IMR-90 (cell line): ENCODE data around the gene CCDC12. TPM values are rescaled to one million over a fixed set of nuclear protein-coding genes. Genes with fewer than 3 reads are reported as not detected.

Experiments
- ATAC-seq: fragments of 200-7000 bp; cut with Tn5 transposase; 2 replicates; pipeline ENCODE4 v1.9.1; 2020; ENCODE audit warnings: low read depth, mild to moderate bottlenecking, moderate library complexity
- BruUV-seq: library from RNA; stranded (reverse); fragments of 400-500 nt; replicated peaks from 2 replicates; lab custom pipeline; 2021; lab: Mats Ljungman, UMichigan
- CTCF ChIA-PET: fragments of 300-600 bp; formaldehyde crosslinking; extraction: SDS; loops from one replicate; lab custom pipeline; 2021; ENCODE audit warnings: antibody characterized with exemption; lab: Yijun Ruan, JAX
- POLR2A ChIA-PET: fragments of 300-600 bp; sonication (Branson Sonifier 250); formaldehyde crosslinking; loops from one replicate; lab custom pipeline; 2022; ENCODE audit warnings: antibody characterized with exemption; ENCODE audit not compliant: unreplicated experiment; lab: Charles Lee
- DNase-seq: peaks from one replicate; pipeline ENCODE4 v3.0.0; 2013
- H2AFZ ChIP-seq: replicated peaks from 2 replicates; pipeline ENCODE3; 2013; ENCODE audit warnings: low read length, mild to moderate bottlenecking; ENCODE audit not compliant: poor library complexity
- H2AK5ac ChIP-seq: 2 replicates; pipeline ENCODE4 v1.6.1; 2013; ENCODE audit warnings: low read depth, low read length, inconsistent platforms
- H2AK9ac ChIP-seq: replicated peaks from 2 replicates; pipeline ENCODE3; 2013; ENCODE audit warnings: mild to moderate bottlenecking, low read depth, low read length, moderate library complexity; ENCODE audit not compliant: poor library complexity
- H2BK120ac ChIP-seq: 2 replicates; pipeline ENCODE4 v1.6.1; 2013; ENCODE audit warnings: low read depth, low read length, inconsistent platforms
- H2BK15ac ChIP-seq: 3 replicates; pipeline ENCODE4 v1.6.1; 2013; ENCODE audit warnings: low read depth, low read length, inconsistent platforms
- H2BK20ac ChIP-seq: 2 replicates; pipeline ENCODE4 v1.6.1; 2013; ENCODE audit warnings: low read depth, mild to moderate bottlenecking, inconsistent platforms, low read length, moderate library complexity
- H2BK5ac ChIP-seq: 2 replicates; pipeline ENCODE4 v1.6.1; 2013; ENCODE audit warnings: mild to moderate bottlenecking, low read depth, low read length, inconsistent platforms; ENCODE audit not compliant: poor library complexity, severe bottlenecking
- H3K14ac ChIP-seq: replicated peaks from 2 replicates; pipeline ENCODE4 v1.6.1; 2013; ENCODE audit warnings: low read depth, low read length, inconsistent platforms
- H3K18ac ChIP-seq: 2 replicates; pipeline ENCODE4 v1.6.1; 2013; ENCODE audit warnings: low read depth, low read length, control low read depth
- H3K23ac ChIP-seq: 2 replicates; pipeline ENCODE4 v1.6.1; 2013; ENCODE audit warnings: low read depth, low read length, inconsistent platforms
- H3K27ac ChIP-seq: 2 replicates; pipeline ENCODE4 v1.5.1; 2013; ENCODE audit warnings: mild to moderate bottlenecking, control low read depth, low read length; ENCODE audit not compliant: insufficient read depth
- H3K27me3 ChIP-seq: 2 replicates; pipeline ENCODE4 v1.6.1; 2013; ENCODE audit warnings: low read length; ENCODE audit not compliant: control insufficient read depth, insufficient read depth
- H3K36me3 ChIP-seq: 2 replicates; pipeline ENCODE4 v1.6.1; 2013; ENCODE audit warnings: low read length, mixed read lengths; ENCODE audit not compliant: control insufficient read depth, insufficient read depth
- H3K4ac ChIP-seq: 2 replicates; pipeline ENCODE4 v1.6.1; 2013; ENCODE audit warnings: low read depth, low read length, inconsistent platforms
- H3K4me1 ChIP-seq: 2 replicates; pipeline ENCODE4 v1.6.1; 2013; ENCODE audit warnings: low read length, mixed read lengths; ENCODE audit not compliant: control insufficient read depth, insufficient read depth
- H3K4me2 ChIP-seq: 2 replicates; pipeline ENCODE4 v1.6.1; 2013; ENCODE audit warnings: low read depth, mild to moderate bottlenecking, control low read depth, low read length, moderate library complexity
- H3K4me3 ChIP-seq: 2 replicates; pipeline ENCODE4 v1.5.1; 2013; ENCODE audit warnings: low read depth, mild to moderate bottlenecking, control low read depth, low read length, moderate library complexity; ENCODE audit not compliant: insufficient read depth
- H3K56ac ChIP-seq: 2 replicates; pipeline ENCODE4 v1.6.1; 2013; ENCODE audit warnings: low read length, inconsistent platforms; ENCODE audit not compliant: insufficient read depth; ENCODE audit errors: extremely low read depth
- H3K79me1 ChIP-seq, 2 experiments: 2 replicates each; pipeline ENCODE4 v1.6.1; 2013; ENCODE audit warnings: low read length in 2 of 2, inconsistent platforms in 1 of 2, low read depth in 1 of 2
- H3K9ac ChIP-seq: 2 replicates; pipeline ENCODE4 v1.6.1; 2013; ENCODE audit warnings: low read depth, low read length, control low read depth
- H3K9me1 ChIP-seq: 2 replicates; pipeline ENCODE4 v1.6.1; 2013; ENCODE audit warnings: low read length, inconsistent platforms; ENCODE audit not compliant: insufficient read depth
- H3K9me3 ChIP-seq: 2 replicates; pipeline ENCODE4 v1.6.1; 2013; ENCODE audit warnings: low read length; ENCODE audit not compliant: control insufficient read depth, insufficient read depth
- H4K20me1 ChIP-seq: 2 replicates; pipeline ENCODE4 v1.6.1; 2013; ENCODE audit warnings: low read length, inconsistent platforms; ENCODE audit not compliant: insufficient read depth
- H4K5ac ChIP-seq: 2 replicates; pipeline ENCODE4 v1.6.1; 2013; ENCODE audit warnings: mild to moderate bottlenecking, low read depth, low read length, control low read depth
- H4K8ac ChIP-seq, 2 experiments: 2 replicates each; pipeline ENCODE4 v1.6.1; 2013; ENCODE audit warnings: low read depth in 2 of 2, low read length in 2 of 2, control low read depth in 1 of 2, inconsistent platforms in 1 of 2
- H4K91ac ChIP-seq: 2 replicates; pipeline ENCODE4 v1.6.1; 2013; ENCODE audit warnings: low read depth, low read length, inconsistent platforms; ENCODE audit not compliant: insufficient read depth
- CHD1 ChIP-seq: IDR thresholded peaks from 2 replicates; pipeline ENCODE4 v1.6.1; 2012; ENCODE audit warnings: low read depth, low read length, improper control_type of control experiment
- FOS ChIP-seq: fragments of 150-350 bp; IDR thresholded peaks from 2 replicates; pipeline ENCODE4 v1.6.1; 2016; ENCODE audit warnings: low read depth, low read length
- MAZ ChIP-seq: IDR thresholded peaks from 2 replicates; pipeline ENCODE4 v1.6.1; 2012; ENCODE audit warnings: low read depth, mild to moderate bottlenecking, low read length, improper control_type of control experiment, moderate library complexity, borderline replicate concordance
- NFE2L2 ChIP-seq: fragments of 150-350 bp; IDR thresholded peaks from 2 replicates; pipeline ENCODE4 v1.6.1; 2016; ENCODE audit warnings: low read depth, mild to moderate bottlenecking, low read length
- POLR2A ChIP-seq: IDR thresholded peaks from 2 replicates; pipeline ENCODE4 v1.6.1; 2012; ENCODE audit warnings: mild to moderate bottlenecking, low read depth, low read length
- RAD21 ChIP-seq: IDR thresholded peaks from 2 replicates; pipeline ENCODE4 v1.6.1; 2012; ENCODE audit warnings: low read length, improper control_type of control experiment
- RFX5 ChIP-seq: IDR thresholded peaks from 2 replicates; pipeline ENCODE4 v1.8.0; 2012; ENCODE audit warnings: low read depth, mild to moderate bottlenecking, low read length, moderate library complexity
- SMC3 ChIP-seq: fragments of 150-350 bp; IDR thresholded peaks from 2 replicates; pipeline ENCODE4 v1.6.1; 2016; ENCODE audit warnings: low read depth, mild to moderate bottlenecking, antibody characterized with exemption, low read length, moderate library complexity
- WGBS, 2 experiments: methylation state at CpG; one replicate each; pipeline versions ENCODE4 v1.1.5 to v1.1.7; 2013; ENCODE audit warnings: missing lambda C conversion rate in 2 of 2; ENCODE audit not compliant: insufficient read length in 1 of 2; ENCODE audit errors: extremely low coverage in 2 of 2; 5-methylcytosine and 5-hydroxymethylcytosine counted together
- dilution Hi-C: fragments of 300-500 bp; cut with HindIII; formaldehyde crosslinking; loops from one replicate; pipeline ENCODE4 v1.14.3; 2018; ENCODE audit warnings: low sequenced_read_pairs; ENCODE audit not compliant: unreplicated experiment
- in situ Hi-C: fragments of 300-500 bp; cut with MboI; formaldehyde crosslinking; loops from 3 replicates; pipeline ENCODE4 v1.14.3; 2019; ENCODE audit warnings: low sequenced_read_pairs, inconsistent platforms, mixed read lengths
- intact Hi-C: fragments of 100-400 bp; cut with micrococcal nuclease; formaldehyde crosslinking; loops from 2 replicates; pipeline ENCODE4 v1.10.0; 2022
- polyA plus RNA-seq, 3 experiments: library from polyadenylated mRNA; depleted of rRNA; stranded (reverse); fragments of >200 nt; gene quantifications; 2 replicates each; pipeline ENCODE4 v1.2.3, GENCODE V29; 2012; ENCODE audit warnings: low replicate concordance in 1 of 3
- total RNA-seq: library from RNA; depleted of rRNA; stranded (reverse); fragments of >200 nt; gene quantifications from 2 replicates; pipeline ENCODE4 v1.2.3, GENCODE V29; 2012
- TF ChIP-seq, protein P1 (sequence below): fragments of 150-350 bp; IDR thresholded peaks from 2 replicates; pipeline ENCODE4 v1.6.1; 2017; ENCODE audit warnings: mild to moderate bottlenecking, antibody characterized with exemption, low read length, low read depth
- TF ChIP-seq, protein P2 (sequence below): conservative IDR thresholded peaks from 2 replicates; pipeline ENCODE4 v1.5.1; 2012; ENCODE audit warnings: mild to moderate bottlenecking, low read depth, low read length, improper control_type of control experiment

The CCDC12 gene
- total and polyA plus RNA-seq, 2 of the 4 experiments (the other 2 are of a cell fraction), result 15.2 to 35.1 TPM

DNA sequence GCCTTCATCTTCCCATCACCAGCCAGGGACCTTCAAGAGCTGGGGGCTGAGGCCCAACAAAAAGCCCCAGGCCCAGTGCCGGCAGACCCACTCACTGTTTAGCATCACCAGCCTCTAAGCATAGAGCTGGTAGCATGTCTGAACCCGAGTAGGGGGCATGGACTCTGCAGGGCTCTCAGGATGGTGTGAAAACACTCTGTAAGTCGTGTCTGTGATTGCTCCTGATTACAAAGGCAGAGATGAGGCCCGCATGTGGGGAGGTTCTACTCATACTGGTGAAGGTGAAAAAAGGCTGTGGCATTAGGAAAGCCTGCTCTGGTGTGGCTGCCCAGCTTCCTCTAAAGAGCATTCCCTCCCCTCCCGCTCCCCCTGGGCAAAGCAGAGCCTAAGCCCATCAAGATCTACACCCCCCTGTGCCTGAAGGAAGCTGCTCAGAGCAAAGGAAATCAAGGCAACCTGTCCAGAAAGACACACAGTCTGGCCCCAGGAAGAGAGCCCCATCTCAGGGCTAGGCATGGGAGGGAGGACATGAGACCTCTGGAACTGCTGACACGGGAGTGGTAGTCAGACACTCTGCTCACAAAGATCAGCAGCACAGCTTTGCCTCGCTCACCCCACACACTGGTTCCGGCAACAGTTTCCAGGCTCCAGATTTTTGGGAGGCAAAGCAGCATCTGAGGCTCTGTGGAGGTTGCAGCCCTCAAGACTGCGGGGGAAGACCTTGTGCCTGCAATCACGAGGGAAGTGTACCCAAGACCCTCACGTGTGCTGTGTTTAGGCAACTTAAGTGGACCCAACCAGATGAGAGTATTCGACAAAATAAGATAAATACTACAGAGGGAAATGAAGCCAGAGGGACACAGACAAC, 36.7 kb downstream of the CCDC12 start:
- Histone ChIP-seq H4K91ac (no peak overlapping the region), H3K27ac (no peak overlapping the region), H3K56ac (no peak overlapping the region), H3K27me3 (no peaks in the 10 kb centered on the region), H3K9me3 (no peaks in the 10 kb centered on the region), H4K5ac (no peak overlapping the region), H3K18ac (no peak overlapping the region), H2AFZ (no peak overlapping the region), H3K4me1 (peaks cover 21% of the 10 kb centered on the region), H3K4ac (no peak overlapping the region), H2AK5ac (no peak overlapping the region), H4K20me1 (peaks cover 60% of the 10 kb centered on the region), H3K36me3 (peaks cover 32% of the 10 kb centered on the region), H2BK120ac (no peak overlapping the region), H3K9me1 (peaks cover 36% of the 10 kb centered on the region), H2AK9ac (no peak overlapping the region), H3K79me1 (peaks cover 47 to 88% of the 10 kb centered on the region in 2 experiments), H2BK5ac (no peak overlapping the region), H3K9ac (no peak overlapping the region), H2BK15ac (no peak overlapping the region), H4K8ac (no peak overlapping the region), H3K4me2 (no peak overlapping the region), H3K14ac (no peak overlapping the region), H3K23ac (no peak overlapping the region), H3K4me3 (no peak overlapping the region), H2BK20ac (no peak overlapping the region)
- dilution Hi-C loops (no loop called here), intact Hi-C loops (loop anchor here (10.0 kb wide), 1 partner anchor 225 kb away; the partner anchor contains the start of gene SETD2), in situ Hi-C loops (no loop called here)
- ATAC-seq, result no peak
- ChIA-PET POLR2A (no interaction called here), CTCF (no interaction called here)
- no TSS peak for BruUV-seq
- WGBS, 2 experiments, result 90% methylated on average over 5 of the region's 12 CpGs; no CpG with 5 or more reads in 1 of the 2 experiments
- TF ChIP-seq SMC3 (no peak), RAD21 (no peak), RFX5 (no peak), CHD1 (no peak), MAZ (no peak), FOS (no peak), NFE2L2 (no peak), POLR2A (no peak)
- TF ChIP-seq, protein P1, sequence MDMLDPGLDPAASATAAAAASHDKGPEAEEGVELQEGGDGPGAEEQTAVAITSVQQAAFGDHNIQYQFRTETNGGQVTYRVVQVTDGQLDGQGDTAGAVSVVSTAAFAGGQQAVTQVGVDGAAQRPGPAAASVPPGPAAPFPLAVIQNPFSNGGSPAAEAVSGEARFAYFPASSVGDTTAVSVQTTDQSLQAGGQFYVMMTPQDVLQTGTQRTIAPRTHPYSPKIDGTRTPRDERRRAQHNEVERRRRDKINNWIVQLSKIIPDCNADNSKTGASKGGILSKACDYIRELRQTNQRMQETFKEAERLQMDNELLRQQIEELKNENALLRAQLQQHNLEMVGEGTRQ, result no peak
- TF ChIP-seq, protein P2, sequence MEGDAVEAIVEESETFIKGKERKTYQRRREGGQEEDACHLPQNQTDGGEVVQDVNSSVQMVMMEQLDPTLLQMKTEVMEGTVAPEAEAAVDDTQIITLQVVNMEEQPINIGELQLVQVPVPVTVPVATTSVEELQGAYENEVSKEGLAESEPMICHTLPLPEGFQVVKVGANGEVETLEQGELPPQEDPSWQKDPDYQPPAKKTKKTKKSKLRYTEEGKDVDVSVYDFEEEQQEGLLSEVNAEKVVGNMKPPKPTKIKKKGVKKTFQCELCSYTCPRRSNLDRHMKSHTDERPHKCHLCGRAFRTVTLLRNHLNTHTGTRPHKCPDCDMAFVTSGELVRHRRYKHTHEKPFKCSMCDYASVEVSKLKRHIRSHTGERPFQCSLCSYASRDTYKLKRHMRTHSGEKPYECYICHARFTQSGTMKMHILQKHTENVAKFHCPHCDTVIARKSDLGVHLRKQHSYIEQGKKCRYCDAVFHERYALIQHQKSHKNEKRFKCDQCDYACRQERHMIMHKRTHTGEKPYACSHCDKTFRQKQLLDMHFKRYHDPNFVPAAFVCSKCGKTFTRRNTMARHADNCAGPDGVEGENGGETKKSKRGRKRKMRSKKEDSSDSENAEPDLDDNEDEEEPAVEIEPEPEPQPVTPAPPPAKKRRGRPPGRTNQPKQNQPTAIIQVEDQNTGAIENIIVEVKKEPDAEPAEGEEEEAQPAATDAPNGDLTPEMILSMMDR, result no peak
- DNase-seq, result no peak
